Neural cell (in vitro differentiated cells): ENCODE data around the gene NPEPL1.
"Not testable (repeated sequence)": the region's sequence is repeated elsewhere in the genome, so short reads cannot be mapped to it uniquely, and the experiment has no call there.

Experiments used
- CTCF ChIP-seq: fragments of 450-650 bp; IDR thresholded peaks from 2 replicates; pipeline ENCODE4 v1.5.1; 2014; ENCODE audit warnings: antibody characterized with exemption, mild to moderate bottlenecking, moderate library complexity; ENCODE audit not compliant: poor library complexity, severe bottlenecking
- EP300 ChIP-seq: fragments of 450-650 bp; conservative IDR thresholded peaks from 2 replicates; pipeline ENCODE4 v1.6.1; 2014; ENCODE audit warnings: antibody characterized with exemption, mild to moderate bottlenecking, moderate library complexity; ENCODE audit not compliant: poor library complexity, severe bottlenecking
- EZH2 ChIP-seq: fragments of 200-600, 300-800 bp; shearing (Covaris generic), sonication (generic); IDR thresholded peaks from 2 replicates; pipeline ENCODE4 v1.6.1; 2014; ENCODE audit warnings: antibody characterized with exemption, low read length, borderline replicate concordance, mild to moderate bottlenecking; ENCODE audit not compliant: insufficient read depth, poor library complexity, severe bottlenecking
- MXI1 ChIP-seq: fragments of 450-650 bp; conservative IDR thresholded peaks from 2 replicates; pipeline ENCODE4 v1.6.1; 2014; ENCODE audit warnings: antibody characterized with exemption, mild to moderate bottlenecking; ENCODE audit not compliant: poor library complexity, severe bottlenecking
- POLR2AphosphoS5 ChIP-seq: IDR thresholded peaks from 2 replicates; pipeline ENCODE4 v1.6.1; 2012
- RAD21 ChIP-seq: fragments of 450-650 bp; conservative IDR thresholded peaks from 2 replicates; pipeline ENCODE4 v1.6.1; 2014; ENCODE audit warnings: antibody characterized with exemption, mild to moderate bottlenecking, moderate library complexity
- REST ChIP-seq: IDR thresholded peaks from 2 replicates; pipeline ENCODE4 v1.6.1; 2012; ENCODE audit warnings: borderline replicate concordance

- not testable (repeated sequence) for TF ChIP-seq EP300, CTCF, REST, EZH2, RAD21, POLR2AphosphoS5, MXI1
These were observed 65.0 kb downstream of the NPEPL1 start for GRCh38 chr20:58757647-58758046.
